GM12891 (cell line): ENCODE data around the gene SORBS1.

Source experiments
- POLR2A ChIP-seq: IDR thresholded peaks from 2 replicates; pipeline ENCODE4 v1.6.1; 2011; ENCODE audit warnings: low read depth, low read length, control low read depth
- POLR2AphosphoS5 ChIP-seq: IDR thresholded peaks from 2 replicates; pipeline ENCODE4 v1.6.1; 2011; ENCODE audit warnings: low read depth, low read length, control low read depth
- POU2F2 ChIP-seq: IDR thresholded peaks from 2 replicates; pipeline ENCODE4 v1.6.1; 2011; ENCODE audit warnings: low read depth, mild to moderate bottlenecking, control low read depth, low read length, moderate library complexity
- SPI1 ChIP-seq: IDR thresholded peaks from 2 replicates; pipeline ENCODE4 v1.6.1; 2011; ENCODE audit warnings: low read depth, low read length, control low read depth
- TAF1 ChIP-seq: IDR thresholded peaks from 2 replicates; pipeline ENCODE4 v1.6.1; 2011; ENCODE audit warnings: low read depth, low read length, control low read depth

DNA sequence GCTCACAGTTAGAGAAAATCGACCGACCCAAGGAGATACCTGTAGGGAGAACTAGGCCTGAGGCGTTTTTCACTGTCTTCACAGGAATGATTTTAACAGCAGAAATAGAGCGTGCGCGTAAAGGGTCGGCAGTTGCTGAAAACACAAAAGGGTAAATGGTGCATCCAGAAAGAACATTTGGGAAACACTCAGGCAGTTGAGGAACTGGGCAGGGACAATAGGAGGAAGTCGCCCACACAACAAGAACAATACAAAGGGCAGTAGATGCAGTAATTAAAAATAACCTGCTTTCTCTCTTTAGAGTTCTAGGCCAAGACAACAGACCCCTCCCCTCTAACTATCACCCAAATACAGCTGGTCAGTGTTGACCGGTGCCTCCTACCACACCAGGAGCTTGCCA lies 126.6 kb downstream of the SORBS1 start:
- TF ChIP-seq POU2F2 (no peak), POLR2AphosphoS5 (no peak), POLR2A (no peak), SPI1 (no peak), TAF1 (no peak)
